Mononuclear cell (primary cell): ENCODE measurements around the gene ST3GAL5. TPM values are rescaled to one million over a fixed set of nuclear protein-coding genes. Genes with fewer than 3 reads are reported as not detected.
A peak's percentile ranks its signal among the peaks of the same experiment; 100 is the strongest.
"Not testable (repeated sequence)": the region's sequence is repeated elsewhere in the genome, so short reads cannot be mapped to it uniquely, and the experiment has no call there.

Experiments used
- H3K27me3 ChIP-seq: 2 replicates; pipeline ENCODE4 v1.6.0; 2011; ENCODE audit warnings: low read length, control low read depth; ENCODE audit not compliant: insufficient read depth
- H3K4me1 ChIP-seq: 2 replicates; pipeline ENCODE4 v1.5.1; 2011; ENCODE audit warnings: mild to moderate bottlenecking, low read length, control low read depth; ENCODE audit not compliant: insufficient read depth
- H3K4me3 ChIP-seq: 2 replicates; pipeline ENCODE4 v1.5.1; 2011; ENCODE audit warnings: mild to moderate bottlenecking, low read length, moderate library complexity
- H3K9me3 ChIP-seq: 2 replicates; pipeline ENCODE4 v1.5.1; 2011; ENCODE audit warnings: low read depth, mild to moderate bottlenecking, control low read depth, low read length
- total RNA-seq: library from RNA; depleted of rRNA; stranded (reverse); fragments of >200 nt; gene quantifications from one replicate; pipeline ENCODE4 v1.2.3, GENCODE V29; 2012

ST3GAL5 gene
- total RNA-seq = 54.7 TPM

GRCh38 chr2:85888684-85889626 is at the start of gene ST3GAL5:
Gene ST3GAL5 (minus strand): TSS chr2:85888990. CDS start chr2:85888905, 85 bp downstream.
- H3K4me3 ChIP-seq = peak within 1 kb of the TSS; percentile 89
- H3K4me1 ChIP-seq = peaks cover 62% of the 10 kb centered on the region
- no peaks in the 10 kb centered on the region for H3K27me3 ChIP-seq
- H3K9me3 ChIP-seq = no peaks in the 10 kb centered on the region

- no peaks in the 10 kb centered on the region for H3K4me1 ChIP-seq
- H3K9me3 ChIP-seq = peaks cover 11% of the 10 kb centered on the region
- H3K4me3 ChIP-seq = no peak overlapping the region
- no peaks in the 10 kb centered on the region for H3K27me3 ChIP-seq
Observed at GRCh38 chr2:85938456-85938855, 49.7 kb upstream of the ST3GAL5 start.

- Histone ChIP-seq H3K27me3 (no peaks in the 10 kb centered on the region), H3K4me3 (no peak overlapping the region), H3K9me3 (peaks cover 5% of the 10 kb centered on the region), H3K4me1 (no peaks in the 10 kb centered on the region)
Observed at GRCh38 chr2:85937069-85937439, 48.3 kb upstream of the ST3GAL5 start.

GRCh38 chr2:85936421-85937068 is 47.8 kb upstream of the ST3GAL5 start:
- Histone ChIP-seq H3K27me3 (no peaks in the 10 kb centered on the region), H3K4me1 (no peaks in the 10 kb centered on the region), H3K9me3 (no peaks in the 10 kb centered on the region), H3K4me3 (no peak overlapping the region)

- H3K27me3 ChIP-seq = no peaks in the 10 kb centered on the region
- H3K4me1 ChIP-seq = no peaks in the 10 kb centered on the region
- H3K9me3 ChIP-seq = no peaks in the 10 kb centered on the region
- H3K4me3 ChIP-seq = no peak overlapping the region
Observed at GRCh38 chr2:85935746-85936208, 47.0 kb upstream of the ST3GAL5 start.

- H3K4me3 ChIP-seq = no peak overlapping the region
- no peaks in the 10 kb centered on the region for H3K9me3 ChIP-seq
- no peaks in the 10 kb centered on the region for H3K27me3 ChIP-seq
- H3K4me1 ChIP-seq = no peaks in the 10 kb centered on the region
Observed at GRCh38 chr2:85935170-85935745, 46.5 kb upstream of the ST3GAL5 start.

- no peaks in the 10 kb centered on the region for H3K4me1 ChIP-seq
- no peaks in the 10 kb centered on the region for H3K27me3 ChIP-seq
- no peaks in the 10 kb centered on the region for H3K9me3 ChIP-seq
- no peak overlapping the region for H3K4me3 ChIP-seq
Observed at GRCh38 chr2:85933753-85934594, 45.2 kb upstream of the ST3GAL5 start.

GRCh38 chr2:85931151-85931550 is 42.4 kb upstream of the ST3GAL5 start:
- H3K27me3 ChIP-seq = not testable (repeated sequence)

GRCh38 chr2:85930129-85931124 is 41.6 kb upstream of the ST3GAL5 start:
- Histone ChIP-seq H3K4me3 (no peak overlapping the region), H3K27me3 (no peaks in the 10 kb centered on the region), H3K4me1 (no peaks in the 10 kb centered on the region), H3K9me3 (no peaks in the 10 kb centered on the region)

More at GRCh38 chr2:85931151-85931550, 42.4 kb upstream of the ST3GAL5 start:
- H3K9me3 ChIP-seq, H3K4me3 ChIP-seq, H3K4me1 ChIP-seq: not testable (repeated sequence)

- no peak overlapping the region for H3K4me3 ChIP-seq
- no peaks in the 10 kb centered on the region for H3K9me3 ChIP-seq
- H3K27me3 ChIP-seq = no peaks in the 10 kb centered on the region
- peaks cover 3% of the 10 kb centered on the region for H3K4me1 ChIP-seq
Observed at GRCh38 chr2:85929096-85930050, 40.6 kb upstream of the ST3GAL5 start.

- no peak overlapping the region for H3K4me3 ChIP-seq
- H3K4me1 ChIP-seq = peaks cover 5% of the 10 kb centered on the region
- H3K27me3 ChIP-seq = no peaks in the 10 kb centered on the region
- H3K9me3 ChIP-seq = no peaks in the 10 kb centered on the region
Observed at GRCh38 chr2:85926931-85927661, 38.3 kb upstream of the ST3GAL5 start.

GRCh38 chr2:85926526-85926925 is 37.7 kb upstream of the ST3GAL5 start:
- Histone ChIP-seq H3K9me3 (no peaks in the 10 kb centered on the region), H3K4me1 (peaks cover 5% of the 10 kb centered on the region), H3K27me3 (no peaks in the 10 kb centered on the region), H3K4me3 (no peak overlapping the region)
